A549 (cell line): ENCODE data around the gene MBD3. TPM values are rescaled to one million over a fixed set of nuclear protein-coding genes. Genes with fewer than 3 reads are reported as not detected.

Experiments
- ATAC-seq, 2 experiments: fragments of 200-7000 bp in 1 of 2; fragments of >200 bp in 1 of 2; cut with Nextera tagmentation in 1 of 2; cut with Tn5 transposase in 1 of 2; 3 replicates each; pipeline versions ENCODE4 v1.8.0 to v1.9.1; 2018 to 2020; ENCODE audit warnings: mild to moderate bottlenecking in 1 of 2, moderate library complexity in 1 of 2
- CTCF ChIA-PET: fragments of 300-600 bp; sonication (Branson Sonifier 250); formaldehyde crosslinking; extraction: SDS; loops from one replicate; lab custom pipeline; 2021; ENCODE audit warnings: antibody characterized with exemption, inconsistent platforms; lab: Yijun Ruan, JAX
- POLR2A ChIA-PET: fragments of 350-600 bp; formaldehyde crosslinking; extraction: SDS; loops from one replicate; lab custom pipeline; 2021; ENCODE audit warnings: antibody characterized with exemption, inconsistent platforms; lab: Yijun Ruan, JAX
- DNase-seq, 2 experiments: peaks; one replicate each; pipeline versions ENCODE4 v3.0.0 to v3.0.0-alpha.2; 2011 to 2016; ENCODE audit warnings: low read depth in 1 of 2, low spot score in 1 of 2
- FAIRE-seq: peaks from 2 replicates; lab custom pipeline; 2011; peaks lifted over from hg19 to GRCh38; lab: Jason Lieb, UNC
- H3K27ac ChIP-seq, 2 experiments: fragments of >200 bp; sonication (Bioruptor Twin); formaldehyde crosslinking; 3 replicates each; pipeline ENCODE4 v1.5.1; 2016 to 2017
- H3K4me1 ChIP-seq: fragments of >200 bp; sonication (Bioruptor Twin); formaldehyde crosslinking; 3 replicates; pipeline ENCODE4 v1.6.1; 2016
- H3K4me2 ChIP-seq: fragments of >200 bp; sonication (Bioruptor Twin); formaldehyde crosslinking; 3 replicates; pipeline ENCODE4 v1.6.1; 2016
- H3K4me3 ChIP-seq: fragments of >200 bp; sonication (Bioruptor Twin); formaldehyde crosslinking; 3 replicates; pipeline ENCODE4 v1.5.1; 2016
- H3K9me3 ChIP-seq: fragments of >200 bp; sonication (Bioruptor Twin); formaldehyde crosslinking; 3 replicates; pipeline ENCODE4 v1.6.1; 2016
- BCL3 ChIP-seq: fragments of >200 bp; sonication (Bioruptor Twin); formaldehyde crosslinking; IDR thresholded peaks from 3 replicates; pipeline ENCODE4 v1.6.1; 2016
- BHLHE40 ChIP-seq: IDR thresholded peaks from 2 replicates; pipeline ENCODE4 v1.6.1; 2012; ENCODE audit warnings: low read depth, low read length, inconsistent platforms
- CBX2 ChIP-seq: fragments of 200-600 bp; sonication (generic); IDR thresholded peaks from 2 replicates; pipeline ENCODE4 v1.6.1; 2016; ENCODE audit warnings: low read depth, mild to moderate bottlenecking, borderline replicate concordance
- CHD2 ChIP-seq: fragments of 150-350 bp; IDR thresholded peaks from 2 replicates; pipeline ENCODE4 v1.6.1; 2014; ENCODE audit warnings: low read length; ENCODE audit not compliant: partially characterized antibody
- CHD4 ChIP-seq: fragments of 200-600 bp; sonication (generic); IDR thresholded peaks from 2 replicates; pipeline ENCODE4 v1.6.1; 2016; ENCODE audit warnings: antibody characterized with exemption, mild to moderate bottlenecking, borderline replicate concordance
- E2F6 ChIP-seq: IDR thresholded peaks from 2 replicates; pipeline ENCODE4 v1.6.1; 2012; ENCODE audit warnings: low read depth, borderline replicate concordance
- EHF ChIP-seq: fragments of 250-450 bp; sonication (Bioruptor Pico); IDR thresholded peaks from 2 replicates; pipeline ENCODE4 v1.5.0; 2020; ENCODE audit warnings: mild to moderate bottlenecking
- ELK1 ChIP-seq: fragments of 150-350 bp; IDR thresholded peaks from 2 replicates; pipeline ENCODE4 v1.6.1; 2014; ENCODE audit warnings: low read depth, mild to moderate bottlenecking, low read length
- EP300 ChIP-seq, 2 experiments: fragments of >200 bp; sonication (Bioruptor Twin); formaldehyde crosslinking; IDR thresholded peaks; 2 replicates in 1 of 2; 3 replicates in 1 of 2; pipeline ENCODE4 v1.6.1; 2016 to 2017
- ESRRA ChIP-seq: fragments of 150-350 bp; IDR thresholded peaks from 2 replicates; pipeline ENCODE4 v1.6.1; 2014; ENCODE audit warnings: mild to moderate bottlenecking, low read length, borderline replicate concordance
- FOSL2 ChIP-seq, 2 experiments: fragments of 450-650 bp in 1 of 2; fragments of >200 bp in 1 of 2; sonication (Bioruptor Twin) in 1 of 2; formaldehyde crosslinking; IDR thresholded peaks; 2 replicates each; pipeline versions ENCODE4 v1.5.0 to v1.6.1; 2016 to 2020; ENCODE audit warnings: mild to moderate bottlenecking in 1 of 2, moderate library complexity in 1 of 2
- FOXS1 ChIP-seq: fragments of 250-450 bp; sonication (Bioruptor Pico); IDR thresholded peaks from 2 replicates; pipeline ENCODE4 v1.5.0; 2020; ENCODE audit warnings: mild to moderate bottlenecking, moderate library complexity
- JUN ChIP-seq, 2 experiments: fragments of >200 bp; sonication (Bioruptor Twin); formaldehyde crosslinking; IDR thresholded peaks; 2 replicates in 1 of 2; 3 replicates in 1 of 2; pipeline ENCODE4 v1.6.1; 2016 to 2017
- JUNB ChIP-seq: fragments of >200 bp; sonication (Bioruptor Twin); formaldehyde crosslinking; IDR thresholded peaks from 2 replicates; pipeline ENCODE4 v1.6.1; 2016
- MAX ChIP-seq: IDR thresholded peaks from 2 replicates; pipeline ENCODE4 v1.6.1; 2012
- MYC ChIP-seq: IDR thresholded peaks from 2 replicates; pipeline ENCODE4 v1.6.1; 2012; ENCODE audit warnings: mild to moderate bottlenecking, inconsistent platforms, low read length, improper control_type of control experiment, borderline replicate concordance
- PHF8 ChIP-seq: fragments of 200-600 bp; sonication (generic); IDR thresholded peaks from 2 replicates; pipeline ENCODE4 v1.6.1; 2016; ENCODE audit warnings: low read depth, mild to moderate bottlenecking, antibody characterized with exemption, moderate library complexity, borderline replicate concordance
- POLR2A ChIP-seq: IDR thresholded peaks from 2 replicates; pipeline ENCODE4 v1.6.1; 2012; ENCODE audit warnings: mild to moderate bottlenecking, low read length
- RARB ChIP-seq: fragments of 250-450 bp; sonication (Bioruptor Pico); IDR thresholded peaks from 2 replicates; pipeline ENCODE4 v1.8.0; 2021; ENCODE audit warnings: mild to moderate bottlenecking, moderate library complexity
- SREBF2 ChIP-seq: fragments of 450-650 bp; IDR thresholded peaks from 2 replicates; pipeline ENCODE4 v1.6.1; 2014; ENCODE audit warnings: mild to moderate bottlenecking, moderate library complexity
- TFCP2L1 ChIP-seq: fragments of 250-450 bp; sonication (Bioruptor Pico); IDR thresholded peaks from 2 replicates; pipeline ENCODE4 v1.5.0; 2021; ENCODE audit warnings: mild to moderate bottlenecking
- ZNF302 ChIP-seq: fragments of 250-450 bp; sonication (Bioruptor Pico); IDR thresholded peaks from 2 replicates; pipeline ENCODE4 v1.9.0; 2021; ENCODE audit warnings: inconsistent platforms, mild to moderate bottlenecking, moderate library complexity
- WGBS: methylation state at CpG from one replicate; pipeline ENCODE4 v1.1.6; 2017; ENCODE audit errors: missing lambda C conversion rate; 5-methylcytosine and 5-hydroxymethylcytosine counted together
- polyA plus RNA-seq, 4 experiments: library from polyadenylated mRNA; depleted of rRNA in 3 of 4; stranded (reverse); fragments of >200 nt; fragmentation: RNase III in 1 of 4; extraction: RNeasy Plus Mini Kit Qiagen cat#74134 plus additional on column Dnase treatment in 1 of 4; gene quantifications; 2 replicates in 3 of 4; 3 replicates in 1 of 4; pipeline ENCODE4 v1.2.3, GENCODE V29; 2011 to 2017

Gene MBD3
- polyA plus RNA-seq, 2 of the 4 experiments (the other 2 are of a cell fraction): 22.7 to 41.4 TPM

- ChIA-PET POLR2A (no interaction called here), CTCF (interaction anchor here (0.9 to 1.2 kb wide), 2 partner anchors 8 to 198 kb away, joined by 3 to 4 read pairs; no protein-coding TSS in a partner anchor)
- no peaks in the 10 kb centered on the region for H3K9me3 ChIP-seq
- FAIRE-seq: no peak
- no peak for ATAC-seq
- H3K4me1 ChIP-seq: no peaks in the 10 kb centered on the region
- no peak overlapping the region for H3K4me2 ChIP-seq
- no peak overlapping the region for H3K4me3 ChIP-seq
- TF ChIP-seq ESRRA (no peak), JUN (IDR thresholded peaks at IDR 0.05) (no peak), JUNB (no peak), CHD2 (no peak), CBX2 (no peak), FOXS1 (CRISPR knock-in tag) (no peak), CHD4 (no peak), EHF (no peak), BHLHE40 (no peak), RARB (no peak)
- 91% methylated on average over 16 of the region's 20 CpGs for WGBS
- DNase-seq: no peak
- H3K27ac ChIP-seq: no peak overlapping the region
Measured at GRCh38 chr19:1598777-1599459, 6.3 kb upstream of the MBD3 start.

GRCh38 chr19:1593501-1593772 lies 772 bp upstream of the MBD3 start:
- CTCF ChIA-PET: interaction anchor here (0.6 to 1.6 kb wide), 5 partner anchors 11 to 203 kb away, joined by 3 to 5 read pairs (median 3); no protein-coding TSS in a partner anchor
- 17% methylated on average over 2 of the region's 10 CpGs for WGBS
- Histone ChIP-seq H3K4me3 (peak overlapping the region; percentile 93; the same call in 1 of the 3 replicates), H3K4me1 (peaks cover 14% of the 10 kb centered on the region), H3K27ac (peak overlapping the region; percentile 97 to 99; a peak in 5 of 6 replicates), H3K9me3 (no peaks in the 10 kb centered on the region), H3K4me2 (peak overlapping the region; percentile 91)
- POLR2A ChIA-PET: interaction anchor here (0.6 to 1.9 kb wide), 6 partner anchors 11 to 59 kb away, joined by 3 to 11 read pairs (median 4); partner anchors contain the start of genes TCF3 and UQCR11
- ATAC-seq: no peak
- DNase-seq: no peak
- no peak for FAIRE-seq
- TF ChIP-seq CBX2 (no peak), FOSL2 (IDR thresholded peaks at IDR 0.05) (no peak), FOSL2 (CRISPR knock-in tag; IDR thresholded peaks at IDR 0.05) (no peak), SREBF2 (no peak), ELK1 (no peak), POLR2A (no peak), EP300 (IDR thresholded peaks at IDR 0.05) (no peak)

- 2% methylated on average over 23 of the region's 94 CpGs for WGBS
- peak overlapping the region; percentile 93 for H3K4me3 ChIP-seq
- DNase-seq: peak; percentile 75 to 90
- POLR2A ChIA-PET: interaction anchor here (0.8 to 1.9 kb wide), 4 partner anchors 10 to 80 kb away, joined by 3 to 11 read pairs (median 3); partner anchors contain the start of gene UQCR11
- H3K27ac ChIP-seq: peak overlapping the region; percentile 97 to 99
- TF ChIP-seq MAX (peak; percentile 91), POLR2A (peak; percentile 92), ZNF302 (CRISPR knock-in tag) (no peak), PHF8 (peak; percentile 62; the same call in 1 of the 2 replicates), TFCP2L1 (0 out of 2 replicates have a peak, but pooled peaks have one; percentile 53), BCL3 (peak; percentile 75), MYC (peak; percentile 96), ELK1 (no peak), E2F6 (peak; percentile 55; the same call in 1 of the 2 replicates), JUN (IDR thresholded peaks at IDR 0.05) (peak; percentile 70 to 92)
- no peak for FAIRE-seq
- CTCF ChIA-PET: interaction anchor here (0.7 to 1.7 kb wide), 4 partner anchors 10 to 46 kb away, joined by 3 to 6 read pairs (median 5); no protein-coding TSS in a partner anchor
- H3K4me2 ChIP-seq: peak overlapping the region; percentile 72
- peak; percentile 77 to 85 for ATAC-seq
- no peaks in the 10 kb centered on the region for H3K9me3 ChIP-seq
- peaks cover 21% of the 10 kb centered on the region for H3K4me1 ChIP-seq
Measured at GRCh38 chr19:1592024-1592754, 476 bp downstream of the MBD3 start.
